Common myeloid progenitor, CD34-positive (primary cell): ENCODE data around the gene NANOS3.

Experiments
- CTCF ChIA-PET: fragments of 350-600 bp; sonication (Branson Sonifier 250); formaldehyde crosslinking; loops from one replicate; lab custom pipeline; 2021; ENCODE audit warnings: antibody characterized with exemption; lab: Charles Lee
- POLR2A ChIA-PET: fragments of 350-600 bp; sonication (Branson Sonifier 250); formaldehyde crosslinking; loops from one replicate; lab custom pipeline; 2021; ENCODE audit warnings: antibody characterized with exemption; lab: Charles Lee
- DNase-seq, 3 donors: peaks; one replicate each; pipeline versions ENCODE4 v3.0.0 to v3.0.0-alpha.2; 2013
- H3K27ac ChIP-seq, 2 experiments: 1 replicate in 1 of 2; 2 replicates in 1 of 2; pipeline ENCODE4 v1.7.0; 2013; ENCODE audit warnings: inconsistent platforms in 2 of 2, low read length in 2 of 2, mild to moderate bottlenecking in 2 of 2, low read depth in 1 of 2, moderate library complexity in 1 of 2; ENCODE audit not compliant: severe bottlenecking in 2 of 2, insufficient read depth in 1 of 2, poor library complexity in 1 of 2
- H3K27me3 ChIP-seq, 5 experiments: replicated peaks in 2 of 5; 1 replicate in 3 of 5; 2 replicates in 2 of 5; pipeline versions ENCODE4 v1.6.1 to v1.7.0; 2013; ENCODE audit warnings: low read length in 4 of 5, mild to moderate bottlenecking in 2 of 5, moderate library complexity in 2 of 5, inconsistent platforms in 1 of 5; ENCODE audit not compliant: insufficient read depth in 5 of 5, control insufficient read depth in 4 of 5
- H3K36me3 ChIP-seq, 4 experiments: 1 replicate in 2 of 4; 2 replicates in 2 of 4; pipeline versions ENCODE4 v1.6.1 to v1.7.0; 2013; ENCODE audit warnings: low read length in 3 of 4, control low read depth in 1 of 4, mild to moderate bottlenecking in 1 of 4; ENCODE audit not compliant: control insufficient read depth in 4 of 4, insufficient read depth in 4 of 4
- H3K4me1 ChIP-seq, 4 experiments: 1 replicate in 3 of 4; 2 replicates in 1 of 4; pipeline versions ENCODE4 v1.6.1 to v1.7.1; 2013; ENCODE audit warnings: low read length in 3 of 4, mild to moderate bottlenecking in 3 of 4, control low read depth in 1 of 4, inconsistent platforms in 1 of 4, moderate library complexity in 1 of 4; ENCODE audit not compliant: control insufficient read depth in 4 of 4, insufficient read depth in 4 of 4; ENCODE audit errors: control extremely low read depth in 1 of 4
- H3K4me3 ChIP-seq, 7 experiments: 1 replicate in 4 of 7; 2 replicates in 3 of 7; pipeline versions ENCODE4 v1.5.1 to v1.7.0; 2013; ENCODE audit warnings: mild to moderate bottlenecking in 7 of 7, low read length in 6 of 7, moderate library complexity in 6 of 7, inconsistent platforms in 2 of 7, low read depth in 2 of 7, control low read depth in 1 of 7; ENCODE audit not compliant: insufficient read depth in 4 of 7, control insufficient read depth in 1 of 7; ENCODE audit errors: extremely low read depth in 1 of 7
- H3K9me3 ChIP-seq, 5 experiments: 1 replicate in 4 of 5; 2 replicates in 1 of 5; pipeline versions ENCODE4 v1.6.1 to v1.7.1; 2013; ENCODE audit warnings: low read length in 4 of 5, mild to moderate bottlenecking in 2 of 5, inconsistent platforms in 1 of 5, low read depth in 1 of 5, moderate library complexity in 1 of 5; ENCODE audit not compliant: control insufficient read depth in 4 of 5, insufficient read depth in 2 of 5; ENCODE audit errors: control extremely low read depth in 1 of 5
- WGBS: methylation state at CpG from one replicate; pipeline ENCODE4 v1.1.5; 2013; ENCODE audit not compliant: insufficient coverage; 5-methylcytosine and 5-hydroxymethylcytosine counted together

Gene NANOS3

DNA sequence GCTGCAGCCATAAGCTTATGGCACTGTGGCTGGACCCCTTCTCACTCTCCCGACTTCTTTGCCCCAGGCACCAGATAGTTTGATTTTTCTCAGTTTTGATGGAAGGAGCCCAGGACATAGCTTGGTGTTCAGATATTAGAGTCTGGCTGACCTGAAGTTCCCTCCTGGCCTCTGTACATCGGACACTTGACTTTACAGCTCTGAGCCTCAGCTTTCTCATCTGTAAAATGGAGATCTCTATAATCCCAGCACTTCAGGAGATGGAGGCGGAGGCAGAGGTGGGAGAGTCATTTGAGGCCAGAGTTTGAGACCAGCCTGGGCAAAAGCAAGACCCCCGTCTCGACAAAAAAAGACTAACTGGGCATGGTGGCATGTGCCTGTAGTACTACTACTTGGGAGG is 30.0 kb downstream of the NANOS3 start:
- POLR2A ChIA-PET: no interaction called here
- CTCF ChIA-PET: interaction anchor here (0.8 to 1.6 kb wide), 5 partner anchors 9 to 207 kb away, joined by 3 to 5 read pairs (median 3); partner anchors contain the start of genes IL27RA and PODNL1
- Histone ChIP-seq H3K27me3 (no peaks in the 10 kb centered on the region), H3K4me1 (peaks cover 0 to 16% (median 14%) of the 10 kb centered on the region in 4 experiments), H3K36me3 (peaks cover 3 to 17% (median 8%) of the 10 kb centered on the region in 4 experiments), H3K27ac (peak overlapping the region in 1 of 2 experiments; percentile 58), H3K4me3 (peak overlapping the region in 6 of 7 experiments; percentile 68 to 91 (median 83)), H3K9me3 (no peaks in the 10 kb centered on the region)
- no peak for DNase-seq
- 84% methylated on average over 3 of the region's 5 CpGs for WGBS

DNA sequence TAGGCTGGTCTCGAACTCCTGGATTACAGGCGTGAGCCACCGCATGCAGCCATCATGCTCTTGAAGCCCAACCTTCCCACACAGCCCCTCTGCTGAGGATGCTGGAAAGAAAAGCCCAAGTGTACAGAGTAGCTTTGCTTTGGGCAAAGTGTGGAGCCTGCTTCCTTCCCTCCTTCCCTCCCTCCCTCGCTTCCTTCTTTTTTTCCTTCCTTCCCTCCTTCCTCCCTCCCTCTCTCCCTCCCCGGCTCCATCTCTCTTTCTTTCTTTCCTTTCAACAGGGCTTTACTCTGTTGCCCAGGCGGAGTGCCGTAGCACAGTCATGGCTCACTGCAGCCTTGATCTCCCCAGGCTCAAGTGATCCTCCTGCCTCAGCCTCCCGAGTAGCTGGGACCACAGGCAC is 31.7 kb downstream of the NANOS3 start:
- no peak overlapping the region for H3K27ac ChIP-seq
- H3K36me3 ChIP-seq: peaks cover 8 to 34% (median 19%) of the 10 kb centered on the region in 4 experiments
- H3K4me3 ChIP-seq: no peak overlapping the region
- ChIA-PET POLR2A (no interaction called here), CTCF (interaction anchor here (0.9 to 1.3 kb wide), 2 partner anchors 10 to 35 kb away, joined by 3 to 5 read pairs; no protein-coding TSS in a partner anchor)
- H3K4me1 ChIP-seq: peaks cover 0 to 16% (median 13%) of the 10 kb centered on the region in 4 experiments
- DNase-seq: no peak
- no peaks in the 10 kb centered on the region for H3K9me3 ChIP-seq
- H3K27me3 ChIP-seq: no peaks in the 10 kb centered on the region
- 96% methylated on average over 8 of the region's 8 CpGs for WGBS

DNA sequence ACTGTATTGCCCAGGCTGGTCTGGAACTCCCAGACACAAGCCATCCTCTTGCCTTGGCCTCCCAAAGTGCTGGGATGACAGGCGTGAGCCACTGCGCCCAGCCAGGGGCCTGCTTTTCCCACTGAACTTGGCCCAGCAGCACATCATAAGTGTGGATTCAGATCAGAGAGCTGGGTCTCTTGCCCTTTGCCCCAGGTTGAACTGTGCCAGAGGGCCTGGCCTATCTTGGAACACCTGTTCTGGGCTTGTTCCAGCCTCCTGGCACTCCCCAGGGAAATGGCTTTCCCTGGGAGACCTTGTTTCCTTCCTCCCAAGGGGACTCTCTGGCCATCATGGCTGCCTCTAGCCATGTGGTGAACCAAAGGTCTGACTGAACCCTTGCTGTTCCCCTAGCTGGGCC is 32.5 kb downstream of the NANOS3 start:
- ChIA-PET POLR2A (interaction anchor here (0.7 kb wide), 1 partner anchor 74 kb away, joined by 6 read pairs; no protein-coding TSS in a partner anchor), CTCF (interaction anchor here (1.3 kb wide), 1 partner anchor 9 kb away, joined by 5 read pairs; no protein-coding TSS in a partner anchor)
- Histone ChIP-seq H3K4me3 (no peak overlapping the region), H3K36me3 (peaks cover 8 to 38% (median 19%) of the 10 kb centered on the region in 4 experiments), H3K27me3 (no peaks in the 10 kb centered on the region), H3K9me3 (no peaks in the 10 kb centered on the region), H3K4me1 (peaks cover 0 to 15% (median 11%) of the 10 kb centered on the region in 4 experiments), H3K27ac (no peak overlapping the region)
- WGBS: 100% methylated on average over 2 of the region's 2 CpGs
- no peak for DNase-seq

DNA sequence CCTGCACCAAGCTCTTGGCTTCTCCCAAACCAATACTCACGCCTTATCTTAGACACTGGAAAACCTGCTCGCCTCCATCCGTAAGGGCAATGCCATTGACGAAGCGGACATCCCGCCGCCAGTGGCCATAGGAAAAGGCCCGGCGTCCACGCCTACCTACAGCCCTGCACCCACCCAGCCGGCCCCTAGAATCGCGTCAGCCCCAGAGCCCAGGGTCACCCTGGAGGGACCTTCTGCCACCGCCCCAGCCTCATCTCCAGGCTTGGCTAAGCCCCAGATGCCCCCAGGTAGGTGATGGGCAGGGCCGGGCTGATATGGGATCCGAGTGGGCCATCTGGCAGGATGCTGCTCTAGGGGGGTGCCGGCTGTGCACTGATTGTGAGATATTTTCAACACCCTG is 36.4 kb downstream of the NANOS3 start:
- CTCF ChIA-PET: no interaction called here
- no peaks in the 10 kb centered on the region for H3K27me3 ChIP-seq
- no peak overlapping the region for H3K27ac ChIP-seq
- DNase-seq: no peak
- H3K4me3 ChIP-seq: no peak overlapping the region
- H3K4me1 ChIP-seq: no peaks in the 10 kb centered on the region
- POLR2A ChIA-PET: no interaction called here
- over 99% methylated on average over 13 of the region's 17 CpGs for WGBS
- no peaks in the 10 kb centered on the region for H3K9me3 ChIP-seq
- H3K36me3 ChIP-seq: peaks cover 14 to 61% (median 33%) of the 10 kb centered on the region in 4 experiments

DNA sequence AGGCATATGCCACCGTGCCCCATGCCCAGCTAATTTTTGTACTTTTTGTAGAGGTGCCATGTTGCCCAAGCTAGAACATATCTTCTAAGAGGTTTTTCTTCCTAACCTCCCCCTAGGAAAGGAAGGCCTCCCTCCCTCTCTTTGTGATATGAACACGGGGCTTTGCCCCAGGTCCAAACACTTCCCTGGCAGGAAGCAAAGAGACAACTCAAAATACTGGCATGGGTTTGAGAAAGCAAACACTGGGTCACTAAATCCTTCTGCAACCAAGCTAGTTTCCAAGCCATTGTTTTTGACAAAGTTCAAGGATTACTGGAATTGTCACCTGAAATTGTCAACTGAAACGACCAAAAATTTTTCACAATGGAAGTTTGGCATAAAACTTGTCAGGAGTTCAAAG is 37.8 kb downstream of the NANOS3 start:
- WGBS: 100% methylated on average over 2 of the region's 3 CpGs
- Histone ChIP-seq H3K9me3 (no peaks in the 10 kb centered on the region), H3K36me3 (peaks cover 16 to 65% (median 37%) of the 10 kb centered on the region in 4 experiments)

DNA sequence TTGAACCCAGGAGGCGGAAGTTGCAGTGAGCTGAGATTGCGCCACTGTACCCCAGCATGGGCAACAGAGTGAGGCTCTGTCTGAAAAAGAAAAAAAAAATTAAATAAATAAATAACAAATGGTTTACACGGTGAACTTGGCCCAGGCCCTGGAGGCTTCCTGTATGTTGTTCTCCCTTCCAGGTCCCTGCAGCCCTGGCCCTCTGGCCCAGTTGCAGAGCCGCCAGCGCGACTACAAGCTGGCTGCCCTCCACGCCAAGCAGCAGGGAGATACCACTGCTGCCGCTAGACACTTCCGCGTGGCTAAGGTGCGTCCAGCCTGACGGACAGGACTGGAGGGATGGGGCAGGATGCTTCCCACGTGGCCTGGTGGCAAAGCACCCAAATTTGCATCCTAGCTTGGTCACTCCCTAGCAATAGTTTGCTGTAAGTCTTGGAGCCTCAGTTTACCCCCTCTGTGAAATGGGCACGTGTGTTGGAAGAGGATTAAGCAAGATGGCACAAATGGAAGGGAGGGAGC is 41.0 kb downstream of the NANOS3 start:
- Histone ChIP-seq H3K9me3 (peaks cover 0 to 8% (median 5%) of the 10 kb centered on the region in 5 experiments), H3K4me3 (no peak overlapping the region), H3K27ac (no peak overlapping the region), H3K36me3 (peaks cover 19 to 70% (median 49%) of the 10 kb centered on the region in 4 experiments), H3K27me3 (no peaks in the 10 kb centered on the region), H3K4me1 (no peaks in the 10 kb centered on the region)
- POLR2A ChIA-PET: no interaction called here
- DNase-seq: no peak
- CTCF ChIA-PET: interaction anchor here (0.7 to 1.7 kb wide), 3 partner anchors 9 to 134 kb away, joined by 3 to 5 read pairs (median 3); no protein-coding TSS in a partner anchor
- 93% methylated on average over 11 of the region's 14 CpGs for WGBS

More for the DNA sequence above, 37.8 kb downstream of the NANOS3 start:
- Histone ChIP-seq H3K4me3 (no peak overlapping the region), H3K27me3 (no peaks in the 10 kb centered on the region), H3K27ac (no peak overlapping the region), H3K4me1 (no peaks in the 10 kb centered on the region)
- ChIA-PET CTCF (interaction anchor here (2.6 kb wide), 1 partner anchor 19 kb away, joined by 10 read pairs; no protein-coding TSS in a partner anchor), POLR2A (no interaction called here)
- DNase-seq: no peak
